Measurements from ENCODE around the gene AVPR2.

The AVPR2 gene

DNA sequence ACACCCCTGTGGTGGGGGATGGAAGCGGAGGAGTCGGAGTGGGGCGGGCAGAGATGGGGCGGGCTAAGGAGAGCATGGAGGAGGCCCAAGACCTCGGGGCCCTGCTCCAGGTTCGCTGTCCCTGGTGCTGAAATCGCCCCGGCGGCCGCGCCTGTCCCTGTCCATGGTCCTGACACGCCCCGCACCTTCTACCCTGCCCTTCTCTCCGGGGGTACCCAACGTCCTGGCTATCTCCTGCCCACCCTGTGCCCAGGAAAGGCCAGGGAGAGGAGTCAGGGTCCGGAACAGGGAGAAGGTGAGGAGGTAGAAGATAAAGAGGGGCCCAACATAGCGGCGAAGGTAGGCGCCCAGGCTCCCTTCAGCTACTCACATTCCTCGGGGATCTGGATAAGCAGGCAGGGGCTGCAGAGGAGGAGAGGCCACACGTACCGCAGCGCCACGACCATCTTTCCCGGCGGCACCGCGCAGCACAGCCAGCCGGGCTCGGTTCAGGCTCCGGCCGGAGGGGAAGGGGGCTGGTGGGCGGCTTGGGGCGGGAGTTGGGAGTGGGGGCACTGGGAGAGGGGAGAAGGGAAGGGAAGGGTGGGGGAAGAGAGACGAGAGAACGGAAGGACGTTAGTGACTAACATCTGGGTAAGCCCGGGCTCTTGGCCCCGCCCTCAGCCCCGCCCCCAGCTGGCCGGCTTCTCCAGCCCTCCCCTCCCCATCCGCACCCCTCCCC is 28.9 kb upstream of the AVPR2 start (continued):
- TF ChIP-seq, protein P1, sequence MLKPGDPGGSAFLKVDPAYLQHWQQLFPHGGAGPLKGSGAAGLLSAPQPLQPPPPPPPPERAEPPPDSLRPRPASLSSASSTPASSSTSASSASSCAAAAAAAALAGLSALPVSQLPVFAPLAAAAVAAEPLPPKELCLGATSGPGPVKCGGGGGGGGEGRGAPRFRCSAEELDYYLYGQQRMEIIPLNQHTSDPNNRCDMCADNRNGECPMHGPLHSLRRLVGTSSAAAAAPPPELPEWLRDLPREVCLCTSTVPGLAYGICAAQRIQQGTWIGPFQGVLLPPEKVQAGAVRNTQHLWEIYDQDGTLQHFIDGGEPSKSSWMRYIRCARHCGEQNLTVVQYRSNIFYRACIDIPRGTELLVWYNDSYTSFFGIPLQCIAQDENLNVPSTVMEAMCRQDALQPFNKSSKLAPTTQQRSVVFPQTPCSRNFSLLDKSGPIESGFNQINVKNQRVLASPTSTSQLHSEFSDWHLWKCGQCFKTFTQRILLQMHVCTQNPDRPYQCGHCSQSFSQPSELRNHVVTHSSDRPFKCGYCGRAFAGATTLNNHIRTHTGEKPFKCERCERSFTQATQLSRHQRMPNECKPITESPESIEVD (tag by site-specific recombination; IDR thresholded peaks at IDR 0.05): no peak
- TF ChIP-seq ZFHX2 (tag by site-specific recombination; conservative IDR thresholded peaks at IDR 0.05) (no peak), ZNF501 (tag by site-specific recombination; IDR thresholded peaks at IDR 0.05) (no peak; the same call in 1 of the 2 replicates), MYNN (tag by site-specific recombination; IDR thresholded peaks at IDR 0.05; ENCODE audit: borderline replicate concordance) (no peak), ZBTB17 (tag by site-specific recombination; IDR thresholded peaks at IDR 0.05) (peak; percentile 79), ZNF747 (tag by site-specific recombination; IDR thresholded peaks at IDR 0.05) (no peak), ZBTB8A (tag by site-specific recombination; IDR thresholded peaks at IDR 0.05) (no peak), TRIM28 (IDR thresholded peaks at IDR 0.05; ENCODE audit: borderline replicate concordance, low read length) (no peak), ZNF391 (tag by site-specific recombination; IDR thresholded peaks at IDR 0.05; ENCODE audit: borderline replicate concordance, low read depth) (peak; percentile 63; the same call in 1 of the 2 replicates), ZNF596 (tag by site-specific recombination; IDR thresholded peaks at IDR 0.05) (no peak), ZNF112 (tag by site-specific recombination; IDR thresholded peaks at IDR 0.05) (no peak), ZNF155 (tag by site-specific recombination; IDR thresholded peaks at IDR 0.05) (no peak), GLI4 (tag by site-specific recombination; IDR thresholded peaks at IDR 0.05) (no peak), ZNF555 (tag by site-specific recombination; conservative IDR thresholded peaks at IDR 0.05) (no peak), ZNF610 (tag by site-specific recombination; IDR thresholded peaks at IDR 0.05; ENCODE audit: borderline replicate concordance) (no peak), ZBTB48 (tag by site-specific recombination; IDR thresholded peaks at IDR 0.05) (0 out of 2 replicates have a peak, but pooled peaks have one; percentile 18), ZNF354C (tag by site-specific recombination; IDR thresholded peaks at IDR 0.05; ENCODE audit: borderline replicate concordance, low read depth) (no peak), KLF8 (tag by site-specific recombination; IDR thresholded peaks at IDR 0.05) (peak; percentile 91)
- TF ChIP-seq, protein P2, sequence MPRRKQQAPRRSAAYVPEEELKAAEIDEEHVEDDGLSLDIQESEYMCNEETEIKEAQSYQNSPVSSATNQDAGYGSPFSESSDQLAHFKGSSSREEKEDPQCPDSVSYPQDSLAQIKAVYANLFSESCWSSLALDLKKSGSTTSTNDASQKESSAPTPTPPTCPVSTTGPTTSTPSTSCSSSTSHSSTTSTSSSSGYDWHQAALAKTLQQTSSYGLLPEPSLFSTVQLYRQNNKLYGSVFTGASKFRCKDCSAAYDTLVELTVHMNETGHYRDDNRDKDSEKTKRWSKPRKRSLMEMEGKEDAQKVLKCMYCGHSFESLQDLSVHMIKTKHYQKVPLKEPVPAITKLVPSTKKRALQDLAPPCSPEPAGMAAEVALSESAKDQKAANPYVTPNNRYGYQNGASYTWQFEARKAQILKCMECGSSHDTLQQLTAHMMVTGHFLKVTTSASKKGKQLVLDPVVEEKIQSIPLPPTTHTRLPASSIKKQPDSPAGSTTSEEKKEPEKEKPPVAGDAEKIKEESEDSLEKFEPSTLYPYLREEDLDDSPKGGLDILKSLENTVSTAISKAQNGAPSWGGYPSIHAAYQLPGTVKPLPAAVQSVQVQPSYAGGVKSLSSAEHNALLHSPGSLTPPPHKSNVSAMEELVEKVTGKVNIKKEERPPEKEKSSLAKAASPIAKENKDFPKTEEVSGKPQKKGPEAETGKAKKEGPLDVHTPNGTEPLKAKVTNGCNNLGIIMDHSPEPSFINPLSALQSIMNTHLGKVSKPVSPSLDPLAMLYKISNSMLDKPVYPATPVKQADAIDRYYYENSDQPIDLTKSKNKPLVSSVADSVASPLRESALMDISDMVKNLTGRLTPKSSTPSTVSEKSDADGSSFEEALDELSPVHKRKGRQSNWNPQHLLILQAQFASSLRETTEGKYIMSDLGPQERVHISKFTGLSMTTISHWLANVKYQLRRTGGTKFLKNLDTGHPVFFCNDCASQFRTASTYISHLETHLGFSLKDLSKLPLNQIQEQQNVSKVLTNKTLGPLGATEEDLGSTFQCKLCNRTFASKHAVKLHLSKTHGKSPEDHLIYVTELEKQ (tag by site-specific recombination; IDR thresholded peaks at IDR 0.05; ENCODE audit: borderline replicate concordance): no peak
- TF ChIP-seq, protein P3, sequence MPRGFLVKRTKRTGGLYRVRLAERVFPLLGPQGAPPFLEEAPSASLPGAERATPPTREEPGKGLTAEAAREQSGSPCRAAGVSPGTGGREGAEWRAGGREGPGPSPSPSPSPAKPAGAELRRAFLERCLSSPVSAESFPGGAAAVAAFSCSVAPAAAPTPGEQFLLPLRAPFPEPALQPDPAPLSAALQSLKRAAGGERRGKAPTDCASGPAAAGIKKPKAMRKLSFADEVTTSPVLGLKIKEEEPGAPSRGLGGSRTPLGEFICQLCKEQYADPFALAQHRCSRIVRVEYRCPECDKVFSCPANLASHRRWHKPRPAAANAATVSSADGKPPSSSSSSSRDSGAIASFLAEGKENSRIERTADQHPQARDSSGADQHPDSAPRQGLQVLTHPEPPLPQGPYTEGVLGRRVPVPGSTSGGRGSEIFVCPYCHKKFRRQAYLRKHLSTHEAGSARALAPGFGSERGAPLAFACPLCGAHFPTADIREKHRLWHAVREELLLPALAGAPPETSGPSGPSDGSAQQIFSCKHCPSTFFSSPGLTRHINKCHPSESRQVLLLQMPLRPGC (tag by site-specific recombination; IDR thresholded peaks at IDR 0.05): no peak
- TF ChIP-seq, protein P4, sequence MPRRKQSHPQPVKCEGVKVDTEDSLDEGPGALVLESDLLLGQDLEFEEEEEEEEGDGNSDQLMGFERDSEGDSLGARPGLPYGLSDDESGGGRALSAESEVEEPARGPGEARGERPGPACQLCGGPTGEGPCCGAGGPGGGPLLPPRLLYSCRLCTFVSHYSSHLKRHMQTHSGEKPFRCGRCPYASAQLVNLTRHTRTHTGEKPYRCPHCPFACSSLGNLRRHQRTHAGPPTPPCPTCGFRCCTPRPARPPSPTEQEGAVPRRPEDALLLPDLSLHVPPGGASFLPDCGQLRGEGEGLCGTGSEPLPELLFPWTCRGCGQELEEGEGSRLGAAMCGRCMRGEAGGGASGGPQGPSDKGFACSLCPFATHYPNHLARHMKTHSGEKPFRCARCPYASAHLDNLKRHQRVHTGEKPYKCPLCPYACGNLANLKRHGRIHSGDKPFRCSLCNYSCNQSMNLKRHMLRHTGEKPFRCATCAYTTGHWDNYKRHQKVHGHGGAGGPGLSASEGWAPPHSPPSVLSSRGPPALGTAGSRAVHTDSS (tag by site-specific recombination; IDR thresholded peaks at IDR 0.05): no peak
- TF ChIP-seq, protein P5, sequence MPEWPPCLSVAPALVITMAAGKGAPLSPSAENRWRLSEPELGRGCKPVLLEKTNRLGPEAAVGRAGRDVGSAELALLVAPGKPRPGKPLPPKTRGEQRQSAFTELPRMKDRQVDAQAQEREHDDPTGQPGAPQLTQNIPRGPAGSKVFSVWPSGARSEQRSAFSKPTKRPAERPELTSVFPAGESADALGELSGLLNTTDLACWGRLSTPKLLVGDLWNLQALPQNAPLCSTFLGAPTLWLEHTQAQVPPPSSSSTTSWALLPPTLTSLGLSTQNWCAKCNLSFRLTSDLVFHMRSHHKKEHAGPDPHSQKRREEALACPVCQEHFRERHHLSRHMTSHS (tag by site-specific recombination; IDR thresholded peaks at IDR 0.05): no peak
- TF ChIP-seq, protein P6, sequence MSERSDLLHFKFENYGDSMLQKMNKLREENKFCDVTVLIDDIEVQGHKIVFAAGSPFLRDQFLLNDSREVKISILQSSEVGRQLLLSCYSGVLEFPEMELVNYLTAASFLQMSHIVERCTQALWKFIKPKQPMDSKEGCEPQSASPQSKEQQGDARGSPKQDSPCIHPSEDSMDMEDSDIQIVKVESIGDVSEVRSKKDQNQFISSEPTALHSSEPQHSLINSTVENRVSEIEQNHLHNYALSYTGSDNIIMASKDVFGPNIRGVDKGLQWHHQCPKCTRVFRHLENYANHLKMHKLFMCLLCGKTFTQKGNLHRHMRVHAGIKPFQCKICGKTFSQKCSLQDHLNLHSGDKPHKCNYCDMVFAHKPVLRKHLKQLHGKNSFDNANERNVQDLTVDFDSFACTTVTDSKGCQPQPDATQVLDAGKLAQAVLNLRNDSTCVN (tag by site-specific recombination; optimal IDR thresholded peaks at IDR 0.05): peak; percentile 43
- TF ChIP-seq, protein P7, sequence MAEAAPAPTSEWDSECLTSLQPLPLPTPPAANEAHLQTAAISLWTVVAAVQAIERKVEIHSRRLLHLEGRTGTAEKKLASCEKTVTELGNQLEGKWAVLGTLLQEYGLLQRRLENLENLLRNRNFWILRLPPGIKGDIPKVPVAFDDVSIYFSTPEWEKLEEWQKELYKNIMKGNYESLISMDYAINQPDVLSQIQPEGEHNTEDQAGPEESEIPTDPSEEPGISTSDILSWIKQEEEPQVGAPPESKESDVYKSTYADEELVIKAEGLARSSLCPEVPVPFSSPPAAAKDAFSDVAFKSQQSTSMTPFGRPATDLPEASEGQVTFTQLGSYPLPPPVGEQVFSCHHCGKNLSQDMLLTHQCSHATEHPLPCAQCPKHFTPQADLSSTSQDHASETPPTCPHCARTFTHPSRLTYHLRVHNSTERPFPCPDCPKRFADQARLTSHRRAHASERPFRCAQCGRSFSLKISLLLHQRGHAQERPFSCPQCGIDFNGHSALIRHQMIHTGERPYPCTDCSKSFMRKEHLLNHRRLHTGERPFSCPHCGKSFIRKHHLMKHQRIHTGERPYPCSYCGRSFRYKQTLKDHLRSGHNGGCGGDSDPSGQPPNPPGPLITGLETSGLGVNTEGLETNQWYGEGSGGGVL (tag by site-specific recombination; IDR thresholded peaks at IDR 0.05): peak; percentile 84
